ENCODE results near the gene STPG2. TPM values are rescaled to one million over a fixed set of nuclear protein-coding genes. Genes with fewer than 3 reads are reported as not detected.

The STPG2 gene
- total and polyA plus RNA-seq, 2 of the 8 experiments (the other 6 are each of a cell fraction or from before 2014, with no cell fraction given): 0.03 TPM; not detected in 1

- no peak overlapping the region for H2BK15ac ChIP-seq (ENCODE audit: low read length)
- ChIA-PET CTCF (ENCODE audit: partially characterized antibody) (interaction anchor here (1.6 to 1.8 kb wide), 2 partner anchors 9 to 338 kb away, joined by 3 to 5 read pairs; no protein-coding TSS in a partner anchor), POLR2A (ENCODE audit: partially characterized antibody) (interaction anchor here (2.7 kb wide), 1 partner anchor 33 kb away, joined by 12 read pairs; the partner anchor contains the start of gene STPG2)
- TF ChIP-seq BRCA1 (IDR thresholded peaks at IDR 0.05; ENCODE audit: low read depth, low read length) (no peak), CEBPB (IDR thresholded peaks at IDR 0.05; ENCODE audit: low read depth, low read length) (no peak), KDM1A (IDR thresholded peaks at IDR 0.05; ENCODE audit: borderline replicate concordance, low read length) (no peak; the same call in 1 of the 2 replicates), BACH1 (IDR thresholded peaks at IDR 0.05; ENCODE audit: low read length) (no peak)
- H3K14ac ChIP-seq (ENCODE audit: insufficient read length): no peak overlapping the region
- H2BK5ac ChIP-seq (ENCODE audit: low read depth, low read length): peak overlapping the region; percentile 87; the same call in 1 of the 2 replicates
- peak overlapping the region; percentile 95; the same call in 1 of the 2 replicates for H2BK20ac ChIP-seq (ENCODE audit: low read length)
- H2AFZ ChIP-seq (ENCODE audit: low read length): no peak overlapping the region
- H2AK5ac ChIP-seq (ENCODE audit: low read depth, low read length): peak overlapping the region; percentile 94
- peak overlapping the region; percentile 36 for H4K91ac ChIP-seq (replicated peaks; ENCODE audit: insufficient read length, low read length)
- FAIRE-seq (no peak), DNase-seq (ENCODE audit: low read depth in 1 of 2, low spot score in 2 of 2) (no peak)
- H3K36me3 ChIP-seq (ENCODE audit: control insufficient read depth in 2 of 4, insufficient read depth in 4 of 4, low read length in 3 of 4): no peaks in the 10 kb centered on the region; a peak in 1 of 8 replicates
- no peak overlapping the region for H4K5ac ChIP-seq (ENCODE audit: insufficient read length, low read depth, low read length)
- no peaks in the 10 kb centered on the region for H3K79me1 ChIP-seq (ENCODE audit: low read depth, low read length)
- H3K18ac ChIP-seq (ENCODE audit: extremely low read depth, low read length): peak overlapping the region; percentile 62
- no peaks in the 10 kb centered on the region for H3K79me2 ChIP-seq (ENCODE audit: control insufficient read depth in 1 of 2, insufficient read depth in 2 of 2, low read length in 2 of 2)
- H4K20me1 ChIP-seq (replicated peaks in 1 of 2; ENCODE audit: control insufficient read depth in 1 of 2, insufficient read depth in 2 of 2, low read length in 2 of 2): no peaks in the 10 kb centered on the region
- peak overlapping the region; percentile 9 for H2BK120ac ChIP-seq (replicated peaks; ENCODE audit: low read depth, low read length)
- H3K9me3 ChIP-seq (ENCODE audit: insufficient read depth in 2 of 2, low read depth in 1 of 2, low read length in 1 of 2): peaks cover 6 to 8% of the 10 kb centered on the region in 2 experiments; a peak in 3 of 4 replicates
- no peak overlapping the region for H3K9ac ChIP-seq (replicated peaks in 1 of 4; ENCODE audit: extremely low read depth in 1 of 4, low read depth in 3 of 4, low read length in 3 of 4)
- no peak overlapping the region for H3K23ac ChIP-seq (ENCODE audit: insufficient read length)
- WGBS, 2 experiments (ENCODE audit: extremely low coverage in 1 of 2, insufficient coverage in 1 of 2, insufficient read length in 1 of 2, insufficient replicate concordance in 2 of 2, low coverage in 1 of 2, low lambda C conversion rate in 2 of 2, missing lambda C conversion rate in 1 of 2): 93% methylated on average over 5 of the region's 5 CpGs; no CpG with 5 or more reads in 1 of the 2 experiments
- H3K27ac ChIP-seq (ENCODE audit: low read depth, low read length): peak overlapping the region; percentile 47; the same call in 1 of the 2 replicates
- peaks cover 0 to 3% (median 1%) of the 10 kb centered on the region in 4 experiments; a peak in 2 of 7 replicates for H3K4me1 ChIP-seq (replicated peaks in 1 of 4; ENCODE audit: control insufficient read depth in 3 of 4, insufficient read depth in 4 of 4, low read length in 3 of 4)
- no peak overlapping the region for H3K56ac ChIP-seq (replicated peaks; ENCODE audit: insufficient read length, low read depth, low read length)
- no peak overlapping the region for H3K4me2 ChIP-seq (ENCODE audit: insufficient read depth in 1 of 2, low read depth in 2 of 2, low read length in 2 of 2)
- H3K4ac ChIP-seq (replicated peaks; ENCODE audit: insufficient read length, low read depth, low read length): no peak overlapping the region
- no peaks in the 10 kb centered on the region for H3K27me3 ChIP-seq (replicated peaks in 1 of 4; ENCODE audit: control insufficient read depth in 3 of 4, extremely low read depth in 1 of 4, insufficient read depth in 3 of 4, low read length in 3 of 4)
- no peak overlapping the region for H4K8ac ChIP-seq (ENCODE audit: extremely low read depth, insufficient read depth, low read length)
- peak overlapping the region; percentile 93 for H2BK12ac ChIP-seq (ENCODE audit: low read depth, low read length)
- H3K23me2 ChIP-seq (ENCODE audit: low read depth, low read length): no peaks in the 10 kb centered on the region; the same call in 1 of the 2 replicates
- H3K4me3 ChIP-seq (ENCODE audit: extremely low read depth in 1 of 4, insufficient read depth in 2 of 4, low read depth in 3 of 4, low read length in 4 of 4): peak overlapping the region in 1 of 4 experiments; percentile 10; a peak in 1 of 8 replicates
Measured at GRCh38 chr4:98110214-98110613, 33.1 kb downstream of the STPG2 start.

Data from H1 (cell line).